Smooth muscle cell (in vitro differentiated cells): ENCODE data around the gene ARMC10. TPM values are rescaled to one million over a fixed set of nuclear protein-coding genes. Genes with fewer than 3 reads are reported as not detected.
"Not testable (repeated sequence)": the region's sequence is repeated elsewhere in the genome, so short reads cannot be mapped to it uniquely, and the experiment has no call there.

ENCODE experiments used
- DNase-seq: peaks from one replicate; lab custom pipeline; 2025; ENCODE audit not compliant: unreplicated experiment; lab: John Stamatoyannopoulos, UW
- H2AFZ ChIP-seq: fragments of 200-600 bp; sonication (generic); 2 replicates; pipeline ENCODE4 v1.6.0; 2016; ENCODE audit warnings: antibody characterized with exemption, low read depth, mild to moderate bottlenecking
- H3F3A ChIP-seq: fragments of 200-600 bp; sonication (generic); 2 replicates; pipeline ENCODE4 v1.6.0; 2017; ENCODE audit warnings: antibody characterized with exemption, low read depth
- H3K27ac ChIP-seq: fragments of 200-600 bp; sonication (generic); 2 replicates; pipeline ENCODE4 v1.5.1; 2016; ENCODE audit warnings: low read depth, mild to moderate bottlenecking
- H3K27me3 ChIP-seq: fragments of 200-600 bp; sonication (generic); 2 replicates; pipeline ENCODE4 v1.6.1; 2016; ENCODE audit warnings: low read depth, mild to moderate bottlenecking
- H3K36me3 ChIP-seq: fragments of 200-600 bp; sonication (generic); 2 replicates; pipeline ENCODE4 v1.5.1; 2016; ENCODE audit warnings: low read depth
- H3K4me1 ChIP-seq: fragments of 200-600 bp; sonication (generic); 2 replicates; pipeline ENCODE4 v1.5.1; 2016; ENCODE audit warnings: low read depth
- H3K4me2 ChIP-seq: fragments of 200-600 bp; sonication (generic); 2 replicates; pipeline ENCODE4 v1.6.0; 2016; ENCODE audit warnings: mild to moderate bottlenecking
- H3K4me3 ChIP-seq: fragments of 200-600 bp; sonication (generic); 2 replicates; pipeline ENCODE4 v1.5.1; 2016; ENCODE audit warnings: mild to moderate bottlenecking
- H3K79me2 ChIP-seq: fragments of 200-600 bp; sonication (generic); 2 replicates; pipeline ENCODE4 v1.6.0; 2016; ENCODE audit warnings: low read depth, mild to moderate bottlenecking
- H3K9ac ChIP-seq: fragments of 200-600 bp; sonication (generic); 2 replicates; pipeline ENCODE4 v1.6.0; 2016; ENCODE audit warnings: low read depth
- H3K9me3 ChIP-seq: fragments of 200-600 bp; sonication (generic); replicated peaks from 2 replicates; pipeline ENCODE4 v1.5.1; 2016; ENCODE audit warnings: low read depth
- H4K20me1 ChIP-seq: fragments of 200-600 bp; sonication (generic); 2 replicates; pipeline ENCODE4 v1.6.0; 2016; ENCODE audit warnings: low read depth
- WGBS: methylation state at CpG from one replicate; pipeline ENCODE4 v1.1.7; 2016; ENCODE audit warnings: low lambda C conversion rate; 5-methylcytosine and 5-hydroxymethylcytosine counted together
- polyA plus RNA-seq: library from polyadenylated mRNA; unstranded; fragments of >200 nt; fragmentation: Nextera tagmentation; extraction: Ambion mirVana; gene quantifications from 2 replicates; pipeline ENCODE4 v1.2.1, GENCODE V29; 2016
- total RNA-seq: library from RNA; depleted of rRNA; stranded (reverse); fragments of >200 nt; gene quantifications from 2 replicates; pipeline ENCODE4 v1.2.3, GENCODE V29; 2014
- TF ChIP-seq, protein P1 (sequence below): fragments of 200-600 bp; sonication (generic); IDR thresholded peaks from 2 replicates; pipeline ENCODE4 v1.5.1; 2017; ENCODE audit warnings: borderline replicate concordance, mild to moderate bottlenecking, antibody characterized with exemption; ENCODE audit not compliant: insufficient read depth, poor library complexity, severe bottlenecking

ARMC10 gene
- total and polyA plus RNA-seq, 2 experiments from 2014 or later = 25.6 to 28.9 TPM

DNA sequence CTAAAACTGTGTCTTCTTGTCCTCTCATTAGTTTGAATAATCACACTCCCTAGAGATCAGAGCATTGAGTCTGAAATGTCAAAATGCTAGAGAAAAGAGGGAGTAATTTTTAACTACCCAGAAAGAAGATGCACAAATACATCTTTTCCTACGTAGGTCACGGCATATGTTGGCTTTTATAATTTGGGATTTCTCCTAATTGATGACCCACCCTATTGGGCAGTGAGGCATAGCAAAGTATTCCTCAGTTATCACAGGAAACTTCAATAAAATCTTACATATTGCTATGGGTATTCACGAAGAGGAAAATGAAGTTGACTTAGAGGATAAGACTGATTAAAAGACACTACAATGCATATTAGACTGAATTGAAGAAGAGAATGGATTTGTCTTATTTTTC lies 25.4 kb downstream of the ARMC10 start:
- Histone ChIP-seq H3K79me2 (no peaks in the 10 kb centered on the region), H3K4me3 (no peak overlapping the region), H3K27ac (no peak overlapping the region), H3K4me2 (no peak overlapping the region), H3K4me1 (no peaks in the 10 kb centered on the region), H4K20me1 (no peaks in the 10 kb centered on the region), H3K27me3 (no peaks in the 10 kb centered on the region), H2AFZ (no peak overlapping the region), H3F3A (no peaks in the 10 kb centered on the region), H3K36me3 (peaks cover 6% of the 10 kb centered on the region), H3K9ac (no peak overlapping the region), H3K9me3 (no peaks in the 10 kb centered on the region)
- TF ChIP-seq, protein P1, sequence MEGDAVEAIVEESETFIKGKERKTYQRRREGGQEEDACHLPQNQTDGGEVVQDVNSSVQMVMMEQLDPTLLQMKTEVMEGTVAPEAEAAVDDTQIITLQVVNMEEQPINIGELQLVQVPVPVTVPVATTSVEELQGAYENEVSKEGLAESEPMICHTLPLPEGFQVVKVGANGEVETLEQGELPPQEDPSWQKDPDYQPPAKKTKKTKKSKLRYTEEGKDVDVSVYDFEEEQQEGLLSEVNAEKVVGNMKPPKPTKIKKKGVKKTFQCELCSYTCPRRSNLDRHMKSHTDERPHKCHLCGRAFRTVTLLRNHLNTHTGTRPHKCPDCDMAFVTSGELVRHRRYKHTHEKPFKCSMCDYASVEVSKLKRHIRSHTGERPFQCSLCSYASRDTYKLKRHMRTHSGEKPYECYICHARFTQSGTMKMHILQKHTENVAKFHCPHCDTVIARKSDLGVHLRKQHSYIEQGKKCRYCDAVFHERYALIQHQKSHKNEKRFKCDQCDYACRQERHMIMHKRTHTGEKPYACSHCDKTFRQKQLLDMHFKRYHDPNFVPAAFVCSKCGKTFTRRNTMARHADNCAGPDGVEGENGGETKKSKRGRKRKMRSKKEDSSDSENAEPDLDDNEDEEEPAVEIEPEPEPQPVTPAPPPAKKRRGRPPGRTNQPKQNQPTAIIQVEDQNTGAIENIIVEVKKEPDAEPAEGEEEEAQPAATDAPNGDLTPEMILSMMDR = no peak
- DNase-seq = no peak
- 62% methylated on average over 3 of the region's 3 CpGs for WGBS

DNA sequence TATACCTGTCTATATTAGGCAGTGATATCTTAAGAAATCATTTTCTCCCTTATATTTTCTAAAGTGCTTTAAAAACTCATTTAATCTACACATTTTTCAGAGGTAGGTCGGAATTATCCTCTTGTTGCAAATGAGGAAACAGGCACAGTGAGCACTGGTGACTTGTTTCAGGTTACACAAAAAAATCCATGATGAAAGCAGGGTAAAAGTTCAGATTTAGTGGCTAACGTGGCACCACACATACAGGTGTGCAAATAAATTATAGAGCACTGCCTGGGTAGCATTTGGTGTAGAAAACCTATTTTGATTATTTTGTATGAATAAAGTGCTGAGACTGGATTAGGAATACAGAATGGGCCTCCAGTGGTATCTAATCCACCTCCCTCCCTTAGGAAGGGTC lies 26.6 kb downstream of the ARMC10 start:
- no peak overlapping the region for H3K27ac ChIP-seq
- H3K4me1 ChIP-seq = no peaks in the 10 kb centered on the region
- no peak for DNase-seq
- H3K27me3 ChIP-seq = no peaks in the 10 kb centered on the region
- no peaks in the 10 kb centered on the region for H3K9me3 ChIP-seq
- H3F3A ChIP-seq = no peaks in the 10 kb centered on the region
- H3K4me2 ChIP-seq = no peak overlapping the region
- H3K79me2 ChIP-seq = no peaks in the 10 kb centered on the region
- 46% methylated on average over 2 of the region's 2 CpGs for WGBS
- no peak overlapping the region for H3K4me3 ChIP-seq
- TF ChIP-seq, protein P1 = no peak
- peaks cover 6% of the 10 kb centered on the region for H3K36me3 ChIP-seq
- no peaks in the 10 kb centered on the region for H4K20me1 ChIP-seq
- no peak overlapping the region for H3K9ac ChIP-seq
- no peak overlapping the region for H2AFZ ChIP-seq

DNA sequence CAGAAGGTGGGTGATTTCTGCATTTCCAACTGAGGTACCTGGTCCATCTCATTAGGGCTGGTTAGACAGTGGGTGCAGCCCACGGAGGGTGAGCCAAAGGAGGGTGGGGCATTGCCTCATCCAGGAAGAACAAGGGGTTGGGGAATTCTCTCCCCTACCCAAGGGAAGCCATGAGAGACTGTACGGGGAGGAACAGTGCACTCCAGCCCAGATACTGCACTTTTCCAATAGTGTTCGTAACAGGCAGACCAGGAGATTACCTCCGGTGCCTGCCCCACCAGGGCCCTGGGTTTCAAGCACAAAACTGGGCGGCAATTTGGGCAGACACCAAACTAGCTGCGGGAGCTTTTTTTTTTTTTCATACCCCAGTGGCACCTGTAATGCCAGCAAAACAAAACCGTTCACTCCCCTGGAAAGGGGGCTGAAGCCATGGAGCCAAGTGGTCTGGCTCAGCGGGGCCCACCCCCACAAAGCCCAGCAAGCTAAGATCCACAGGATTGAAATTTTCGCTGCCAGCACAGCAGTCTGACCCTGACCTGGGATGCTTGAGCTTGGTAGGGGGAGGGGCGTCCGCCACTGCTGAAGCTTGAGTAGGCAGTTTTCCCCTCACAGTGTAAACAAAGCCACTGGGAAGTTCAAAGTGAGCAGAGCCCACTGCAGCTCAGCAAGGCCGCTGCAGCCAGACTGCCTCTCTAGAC lies 31.2 kb downstream of the ARMC10 start:
- H3K4me1 ChIP-seq = no peaks in the 10 kb centered on the region
- no peaks in the 10 kb centered on the region for H3K36me3 ChIP-seq
- no peak overlapping the region for H3K9ac ChIP-seq
- H4K20me1 ChIP-seq = no peaks in the 10 kb centered on the region
- H3K27me3 ChIP-seq = no peaks in the 10 kb centered on the region
- no peak overlapping the region for H2AFZ ChIP-seq
- H3K4me3 ChIP-seq = no peak overlapping the region
- H3K27ac ChIP-seq = no peak overlapping the region
- TF ChIP-seq, protein P1 = no peak
- DNase-seq = no peak
- H3K9me3 ChIP-seq = no peaks in the 10 kb centered on the region
- no peaks in the 10 kb centered on the region for H3K79me2 ChIP-seq
- WGBS = 40% methylated on average over 12 of the region's 12 CpGs
- H3K4me2 ChIP-seq = peak overlapping the region; percentile 71
- H3F3A ChIP-seq = no peaks in the 10 kb centered on the region

DNA sequence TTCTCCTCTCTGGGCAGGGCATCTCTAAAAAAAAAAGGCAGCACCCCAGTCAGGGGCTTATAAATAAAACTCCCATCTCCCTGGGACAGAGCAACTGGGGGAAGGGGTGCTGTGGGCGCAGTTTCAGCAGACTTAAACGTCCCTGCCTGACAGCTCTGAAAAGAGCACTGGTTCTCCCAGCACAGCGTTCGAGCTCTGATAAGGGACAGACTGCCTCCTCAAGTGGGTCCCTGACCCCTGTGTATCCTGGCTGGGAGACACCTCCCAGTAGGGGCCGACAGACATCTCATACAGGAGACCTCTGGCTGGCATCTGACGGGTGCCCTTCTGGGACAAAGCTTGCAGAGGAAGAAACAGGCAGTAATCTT lies 31.7 kb downstream of the ARMC10 start:
- 42% methylated on average over 6 of the region's 6 CpGs for WGBS
- H3K9ac ChIP-seq, H3K4me3 ChIP-seq, H3F3A ChIP-seq, H2AFZ ChIP-seq, DNase-seq, H4K20me1 ChIP-seq, H3K27me3 ChIP-seq, H3K36me3 ChIP-seq, H3K79me2 ChIP-seq, H3K27ac ChIP-seq, H3K9me3 ChIP-seq, H3K4me1 ChIP-seq: not testable (repeated sequence)
- H3K4me2 ChIP-seq = peak overlapping the region; percentile 71
